Right renal pelvis (tissue), 4 donors: ENCODE results near the gene HCN2. TPM values are rescaled to one million over a fixed set of nuclear protein-coding genes. Genes with fewer than 3 reads are reported as not detected.

ENCODE experiments used
- DNase-seq, 4 donors: peaks; one replicate each; pipeline ENCODE4 v3.0.0-alpha.2; 2013; ENCODE audit warnings: low read depth in 4 of 4, low spot score in 3 of 4, missing footprints in 1 of 4
- polyA plus RNA-seq, 4 donors: library from polyadenylated mRNA; unstranded; fragments of 120-200 nt; gene quantifications; one replicate each; pipeline ENCODE4 v1.2.1, GENCODE V29; 2013; ENCODE audit not compliant: insufficient read length in 4 of 4

HCN2 gene
- polyA plus RNA-seq: under 1 TPM; 0.18 to 0.44 (median 0.23) TPM

- DNase-seq: no peak
Measured at GRCh38 chr19:589693-590395, at the start of gene HCN2. HCN2 (plus strand) TSS chr19:589881; CDS start chr19:589946, 65 bp downstream.

- DNase-seq: no peak
Measured at GRCh38 chr19:540867-541637, 48.6 kb upstream of the HCN2 start.

GRCh38 chr19:541699-542098, 48.0 kb upstream of the HCN2 start:
- no peak for DNase-seq

GRCh38 chr19:542173-542866, 47.4 kb upstream of the HCN2 start:
- DNase-seq: no peak

- DNase-seq: no peak
Measured at GRCh38 chr19:543910-544608, 45.6 kb upstream of the HCN2 start, which contains the start of gene GZMM. GZMM (plus strand) TSS chr19:544053; CDS start chr19:544072, 19 bp downstream.

- DNase-seq: no peak
Measured at GRCh38 chr19:547117-547516, 42.6 kb upstream of the HCN2 start.

- no peak for DNase-seq
Measured at GRCh38 chr19:547836-548720, 41.6 kb upstream of the HCN2 start.

GRCh38 chr19:548886-549830, 40.5 kb upstream of the HCN2 start:
- DNase-seq: no peak

GRCh38 chr19:554817-555216, 34.9 kb upstream of the HCN2 start:
- DNase-seq: no peak

- DNase-seq: no peak
Measured at GRCh38 chr19:555474-555808, 34.2 kb upstream of the HCN2 start.

- DNase-seq: no peak
Measured at GRCh38 chr19:556611-557382, 32.9 kb upstream of the HCN2 start.

- DNase-seq: no peak
Measured at GRCh38 chr19:558770-559439, 30.8 kb upstream of the HCN2 start.

GRCh38 chr19:560121-560520, 29.6 kb upstream of the HCN2 start:
- DNase-seq: no peak

- no peak for DNase-seq
Measured at GRCh38 chr19:566403-566802, 23.3 kb upstream of the HCN2 start.

GRCh38 chr19:566844-567243, 22.8 kb upstream of the HCN2 start:
- DNase-seq: no peak

- no peak for DNase-seq
Measured at GRCh38 chr19:567296-567900, 22.3 kb upstream of the HCN2 start.

GRCh38 chr19:570251-570686, 19.4 kb upstream of the HCN2 start:
- DNase-seq: no peak
